ENCODE data around the gene GPR35.
"Not testable (repeated sequence)": the region's sequence is repeated elsewhere in the genome, so short reads cannot be mapped to it uniquely, and the experiment has no call there.

The GPR35 gene

GRCh38 chr2:240640939-240641338 is 15.7 kb downstream of the GPR35 start:
- no peak for DNase-seq

GRCh38 chr2:240642061-240642805 is 17.0 kb downstream of the GPR35 start:
- no peak for DNase-seq

GRCh38 chr2:240642806-240643092 is 17.5 kb downstream of the GPR35 start:
- DNase-seq = no peak

GRCh38 chr2:240643093-240643810 is 18.0 kb downstream of the GPR35 start:
- DNase-seq = no peak

- no peak for DNase-seq
Observed at GRCh38 chr2:240643811-240644150, 18.5 kb downstream of the GPR35 start.

- no peak for DNase-seq
Observed at GRCh38 chr2:240644171-240644651, 18.9 kb downstream of the GPR35 start.

- no peak for DNase-seq
Observed at GRCh38 chr2:240644859-240645301, 19.6 kb downstream of the GPR35 start.

GRCh38 chr2:240645346-240645745 is 20.1 kb downstream of the GPR35 start:
- DNase-seq = no peak

- DNase-seq = no peak
Observed at GRCh38 chr2:240645801-240646175, 20.5 kb downstream of the GPR35 start.

- DNase-seq = peak; percentile 59 to 72
Observed at GRCh38 chr2:240646176-240646899, 21.1 kb downstream of the GPR35 start.

GRCh38 chr2:240646900-240647502 is 21.7 kb downstream of the GPR35 start:
- DNase-seq = no peak

GRCh38 chr2:240647503-240648154 is 22.3 kb downstream of the GPR35 start:
- no peak for DNase-seq

GRCh38 chr2:240648155-240648649 is 22.9 kb downstream of the GPR35 start:
- no peak for DNase-seq

GRCh38 chr2:240648650-240649275 is 23.5 kb downstream of the GPR35 start:
- DNase-seq = no peak

- DNase-seq = no peak
Observed at GRCh38 chr2:240649331-240649730, 24.1 kb downstream of the GPR35 start.

GRCh38 chr2:240650254-240650965 is 25.1 kb downstream of the GPR35 start:
- DNase-seq = no peak

GRCh38 chr2:240651185-240651584 is 25.9 kb downstream of the GPR35 start:
- no peak for DNase-seq

GRCh38 chr2:240655931-240656886 is 30.9 kb downstream of the GPR35 start:
- DNase-seq = peak in 1 of 2 donors; percentile 20

- DNase-seq = not testable (repeated sequence)
Observed at GRCh38 chr2:240659883-240660282, 34.6 kb downstream of the GPR35 start.

GRCh38 chr2:240662681-240663080 is 37.4 kb downstream of the GPR35 start:
- DNase-seq = no peak

Measured in CD4-positive, alpha-beta T cell treated with Interferon alpha-2 for 1 hour (primary cell).